ENCODE data around the gene LYAR.

GRCh38 chr4:4311193-4311592, 21.2 kb upstream of the LYAR start:
- no peak for TF ChIP-seq CTCF (IDR thresholded peaks at IDR 0.05)
- no peak for TF ChIP-seq POLR2A (IDR thresholded peaks at IDR 0.05)
